HG03196 (cell line): ENCODE data around the gene RPL12.

Experiments used
- ATAC-seq: cut with Tn5 transposase; IDR thresholded peaks from one replicate; pipeline ENCODE4 v1.9.1; 2021; ENCODE audit not compliant: unreplicated experiment

RPL12 gene

DNA sequence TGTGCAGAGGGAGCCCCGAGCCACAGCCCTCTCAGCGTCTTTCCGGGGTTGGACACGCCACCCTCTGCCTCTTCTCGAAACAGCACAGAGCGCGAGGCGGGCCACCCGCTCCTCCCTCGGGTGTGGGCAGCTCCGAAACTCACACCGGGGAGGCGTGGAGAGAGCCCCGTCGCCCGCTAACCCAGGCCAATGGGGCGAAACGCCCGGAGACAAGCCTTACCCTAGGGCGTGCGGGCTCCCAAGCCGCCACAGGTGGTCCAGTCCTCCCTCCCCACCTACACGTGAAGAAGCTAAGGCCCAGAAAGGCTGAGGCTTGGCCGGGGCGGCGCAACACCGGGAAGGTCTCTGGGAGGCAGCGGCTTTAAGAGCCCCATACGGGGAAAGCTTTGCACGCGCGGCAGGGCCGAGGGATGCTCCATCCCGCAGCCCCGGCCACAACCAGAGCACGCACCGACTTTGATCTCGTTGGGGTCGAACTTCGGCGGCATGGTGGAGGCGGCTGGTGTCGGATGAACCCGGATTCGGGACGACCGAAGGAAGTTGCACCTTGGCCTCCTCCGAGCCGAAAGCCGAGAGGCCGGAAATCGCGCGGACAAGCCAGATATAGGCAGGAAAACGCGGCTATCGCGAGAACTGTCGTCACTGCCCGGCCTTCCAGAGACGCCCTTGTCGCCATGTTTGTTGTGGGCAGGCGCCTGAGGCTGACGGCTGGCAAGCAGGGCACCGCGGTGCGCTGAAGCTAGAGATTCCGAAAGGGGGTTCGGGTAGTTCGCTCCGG is at the start of gene RPL12, which contains the start of gene LRSAM1:
Gene RPL12 (minus strand): TSS at position 577 of the 778 bp plus-strand sequence. CDS start 89 bp downstream, at position 488.
Gene LRSAM1 (plus strand): TSS at position 681 of the 778 bp plus-strand sequence. CDS start 3,018 bp downstream, outside the sequence.
- ATAC-seq: peak; percentile 66

DNA sequence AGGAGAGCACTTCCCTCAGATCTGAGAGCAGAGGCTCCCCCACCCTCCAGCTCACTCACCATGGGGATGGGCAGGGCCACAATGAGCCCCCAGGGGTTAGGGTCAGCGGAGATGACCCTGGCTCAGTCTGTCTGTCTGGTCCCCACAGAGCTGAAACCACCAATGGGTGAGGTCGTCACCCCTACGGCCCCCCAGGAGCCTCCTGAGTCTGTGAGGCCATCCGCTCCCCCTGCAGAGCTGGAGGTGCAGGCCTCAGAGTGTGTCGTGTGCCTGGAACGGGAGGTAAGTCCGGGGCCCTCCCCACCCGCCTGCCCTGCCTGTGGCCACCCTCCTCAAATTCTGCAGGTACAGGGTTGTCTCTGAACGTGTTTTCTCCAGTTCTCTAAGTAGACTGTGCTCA is 49.7 kb upstream of the RPL12 start:
- no peak for ATAC-seq

DNA sequence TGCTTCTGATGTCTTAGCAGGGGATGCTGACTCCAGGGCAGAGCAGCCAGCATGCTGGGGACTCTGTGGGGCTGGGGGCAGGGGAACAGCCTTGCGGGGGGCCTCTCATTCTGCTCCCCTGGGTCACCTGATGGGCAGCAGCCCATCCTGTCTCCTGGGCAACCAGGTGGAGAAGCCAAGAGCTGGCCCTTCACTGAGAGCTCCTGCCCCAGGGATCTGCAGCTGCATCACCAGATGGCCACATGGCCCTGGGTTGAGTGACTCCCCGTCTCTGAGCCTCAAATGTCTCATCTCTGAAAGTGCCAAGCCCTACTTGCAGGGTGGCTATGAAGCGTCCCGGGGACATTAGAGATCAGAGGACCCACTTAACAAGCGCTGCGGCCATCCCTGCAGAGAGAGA is 49.2 kb upstream of the RPL12 start:
- ATAC-seq: no peak

DNA sequence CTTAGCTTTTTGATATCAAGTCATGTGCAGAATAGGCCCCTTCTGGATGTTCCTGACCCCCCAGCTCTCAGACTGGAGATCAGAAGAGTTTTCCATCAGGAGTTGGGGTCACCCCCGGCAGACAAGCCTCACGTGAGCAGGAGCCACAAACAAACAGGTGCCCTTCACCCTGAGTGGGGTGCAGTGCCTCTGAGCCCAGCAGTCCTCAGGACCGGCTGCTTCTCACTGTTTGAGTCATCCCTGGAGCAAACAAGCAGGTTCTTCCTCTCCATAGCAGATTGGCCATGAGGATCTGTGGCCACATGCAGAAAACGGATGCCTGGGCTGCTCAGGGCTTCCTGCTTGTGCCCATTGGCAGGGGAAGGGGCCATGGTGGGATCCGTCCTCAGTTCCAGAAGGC is 47.1 kb upstream of the RPL12 start:
- no peak for ATAC-seq

DNA sequence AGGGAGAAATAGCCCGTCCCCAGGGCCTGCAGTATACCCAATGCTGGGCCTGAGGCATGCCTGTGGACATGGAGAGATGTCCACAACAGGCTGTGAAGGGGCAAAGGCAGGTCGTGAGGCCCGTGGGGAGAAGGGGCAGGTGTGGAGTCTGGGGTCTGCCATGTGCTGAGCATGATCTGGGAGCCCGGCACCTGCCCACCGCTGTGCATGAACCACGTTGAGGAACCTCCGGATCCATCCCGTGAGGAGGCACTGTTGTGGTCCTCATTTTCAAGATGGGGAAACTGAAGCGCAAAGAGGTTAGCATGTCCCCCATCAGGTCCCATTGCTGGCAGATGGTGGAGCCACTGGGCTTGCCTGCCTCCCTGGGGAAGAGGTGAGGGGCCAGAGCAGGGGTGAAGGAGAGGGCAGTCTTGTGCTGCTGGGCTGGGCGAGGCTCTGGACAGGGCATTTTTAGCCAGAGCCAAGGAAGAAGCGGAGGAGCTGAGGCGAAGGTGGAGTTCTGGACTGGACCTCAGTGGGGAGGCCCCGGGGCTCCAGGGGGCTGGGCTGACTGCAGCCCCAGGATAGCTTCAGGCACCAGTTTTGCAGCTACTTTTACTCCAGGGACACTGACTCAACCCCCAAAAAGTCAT is 46.6 kb upstream of the RPL12 start:
- no peak for ATAC-seq

DNA sequence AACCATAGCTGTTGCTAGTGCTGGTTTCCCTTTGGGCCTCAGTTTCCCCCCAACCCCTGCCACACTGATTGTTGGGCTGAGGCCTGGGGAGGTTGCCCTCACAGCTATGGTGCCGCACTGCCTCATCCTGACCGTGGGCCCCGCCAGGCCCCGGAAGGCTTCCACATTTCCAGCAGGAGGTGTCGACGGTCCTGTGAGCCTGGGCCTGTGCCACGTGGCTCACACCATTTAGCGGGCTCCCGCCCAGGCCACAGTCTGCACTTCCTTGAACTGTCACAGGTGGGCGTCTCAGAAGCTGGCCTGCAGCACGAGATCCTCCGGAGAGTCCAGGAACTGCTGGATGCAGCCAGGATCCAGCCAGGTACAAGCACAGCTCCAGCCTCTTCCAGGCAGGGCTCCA is 45.8 kb upstream of the RPL12 start:
- no peak for ATAC-seq

DNA sequence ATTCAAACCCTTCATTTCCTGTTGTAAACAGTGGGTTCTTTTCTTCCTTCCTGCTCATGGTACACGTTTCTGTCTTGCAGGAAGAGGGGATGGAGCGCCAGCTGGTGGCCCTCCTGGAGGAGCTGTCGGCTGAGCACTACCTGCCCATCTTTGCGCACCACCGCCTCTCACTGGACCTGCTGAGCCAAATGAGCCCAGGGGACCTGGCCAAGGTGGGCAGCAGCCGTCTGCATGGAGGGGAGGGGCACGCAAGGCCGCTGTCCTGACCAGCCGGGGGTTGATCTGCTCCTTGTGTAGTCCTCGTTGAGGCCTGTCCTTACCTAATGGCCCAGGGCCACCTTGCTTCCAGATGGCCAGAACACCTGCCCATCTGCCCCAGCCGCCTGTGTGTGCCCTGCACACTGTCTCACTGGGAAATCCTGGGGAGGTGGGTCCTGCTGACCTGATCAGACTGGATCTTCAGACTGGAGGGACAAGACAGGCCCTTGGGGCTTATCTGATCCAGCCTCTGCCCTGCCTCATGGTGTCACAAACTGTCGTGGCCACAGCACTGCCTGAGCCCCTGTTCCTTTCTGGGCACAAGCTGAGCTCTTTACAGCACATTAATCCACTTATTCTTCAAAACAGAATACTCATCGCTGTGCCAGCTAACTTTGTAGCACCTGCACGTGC is 44.8 kb upstream of the RPL12 start:
- no peak for ATAC-seq

DNA sequence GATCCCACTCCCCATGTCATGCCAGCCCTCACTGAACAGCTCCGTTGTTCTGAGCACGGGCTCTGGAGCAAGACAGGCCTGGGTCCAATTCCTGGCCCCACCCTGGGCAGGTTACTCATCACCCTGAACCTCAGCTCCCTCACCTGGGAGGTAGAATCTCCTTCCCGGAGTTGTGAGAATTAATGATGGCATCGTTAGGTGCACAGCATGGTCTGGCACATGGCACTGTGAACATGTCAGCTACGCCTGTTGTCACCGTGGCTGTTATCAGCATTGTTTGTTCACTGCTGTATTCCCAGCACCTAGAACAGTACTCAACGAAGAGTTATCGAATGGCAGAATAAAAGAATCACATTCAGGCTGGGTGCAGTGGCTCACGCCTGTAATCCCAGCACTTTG is 43.1 kb upstream of the RPL12 start:
- no peak for ATAC-seq

DNA sequence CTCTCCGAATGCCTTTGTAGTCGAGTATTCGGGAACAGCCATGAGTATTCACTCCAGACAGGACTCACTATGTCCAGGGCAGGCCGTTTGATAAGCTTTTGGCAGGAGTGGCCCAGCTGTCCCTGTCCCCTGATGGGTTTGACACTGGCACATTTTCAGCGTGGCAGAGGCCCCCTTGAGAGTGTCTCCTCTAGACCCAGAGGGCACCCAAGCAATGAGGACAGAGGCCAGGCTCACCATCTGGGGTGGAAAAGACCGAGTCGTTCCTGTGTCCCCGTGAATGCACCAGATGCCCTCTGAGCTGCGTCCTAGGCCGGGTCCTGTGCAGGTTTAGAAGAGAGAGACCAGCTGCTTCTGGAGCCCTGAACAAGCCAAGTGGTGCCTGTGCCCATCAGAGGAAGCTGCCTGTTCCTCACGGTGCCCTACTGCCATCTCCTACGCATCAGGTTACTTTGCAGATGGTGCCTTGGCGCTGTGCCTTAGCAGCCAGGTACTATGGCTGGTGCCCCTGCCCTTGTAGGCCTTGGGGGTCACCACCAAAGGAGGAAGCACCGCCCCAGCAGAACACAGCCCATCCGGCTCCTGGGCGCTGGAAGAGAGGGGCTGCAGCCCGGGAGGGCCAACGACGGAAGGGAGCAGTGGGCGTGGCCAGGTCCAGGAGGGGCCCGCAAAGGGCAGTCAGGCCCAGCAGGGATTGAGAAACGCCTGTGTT is 42.5 kb upstream of the RPL12 start:
- no peak for ATAC-seq

DNA sequence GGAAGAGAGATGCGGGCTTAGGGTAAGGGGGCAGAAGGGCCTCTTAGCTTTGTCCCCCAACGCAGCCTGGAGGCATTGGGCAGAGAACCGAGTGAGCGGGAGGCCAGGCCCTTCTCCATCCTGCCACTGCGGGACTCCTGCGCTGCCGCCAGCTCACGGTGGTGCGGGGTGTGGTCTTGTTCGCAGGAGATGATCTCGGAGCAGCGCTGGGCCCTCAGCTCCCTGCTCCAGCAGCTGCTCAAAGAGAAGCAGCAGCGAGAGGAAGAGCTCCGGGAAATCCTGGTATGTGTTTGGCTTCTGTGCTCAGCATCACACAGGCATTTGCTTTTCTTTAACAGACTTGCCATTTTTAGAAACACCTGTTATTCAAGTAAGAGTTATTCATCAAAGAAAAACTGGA is 41.4 kb upstream of the RPL12 start:
- ATAC-seq: no peak

DNA sequence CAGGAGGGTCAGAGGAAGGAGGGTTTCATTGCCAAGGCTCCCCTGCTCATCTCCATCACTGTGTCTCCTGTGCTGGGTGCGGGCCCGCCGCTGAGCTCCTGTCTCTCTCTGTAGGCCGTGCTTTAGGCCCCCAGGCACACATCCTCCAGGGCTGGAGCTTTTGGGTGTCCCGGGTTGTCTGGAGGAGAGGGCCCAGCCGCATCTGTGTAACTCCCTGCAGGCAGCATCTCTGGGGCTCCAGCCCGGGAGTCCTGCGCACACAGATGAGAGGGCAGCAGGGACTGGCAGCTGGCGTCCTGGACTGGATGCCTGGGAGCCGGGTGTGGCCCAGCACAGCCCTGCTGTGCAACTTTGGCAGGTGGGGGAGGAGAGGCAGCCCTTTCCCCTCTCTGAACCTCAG is 40.3 kb upstream of the RPL12 start:
- no peak for ATAC-seq

DNA sequence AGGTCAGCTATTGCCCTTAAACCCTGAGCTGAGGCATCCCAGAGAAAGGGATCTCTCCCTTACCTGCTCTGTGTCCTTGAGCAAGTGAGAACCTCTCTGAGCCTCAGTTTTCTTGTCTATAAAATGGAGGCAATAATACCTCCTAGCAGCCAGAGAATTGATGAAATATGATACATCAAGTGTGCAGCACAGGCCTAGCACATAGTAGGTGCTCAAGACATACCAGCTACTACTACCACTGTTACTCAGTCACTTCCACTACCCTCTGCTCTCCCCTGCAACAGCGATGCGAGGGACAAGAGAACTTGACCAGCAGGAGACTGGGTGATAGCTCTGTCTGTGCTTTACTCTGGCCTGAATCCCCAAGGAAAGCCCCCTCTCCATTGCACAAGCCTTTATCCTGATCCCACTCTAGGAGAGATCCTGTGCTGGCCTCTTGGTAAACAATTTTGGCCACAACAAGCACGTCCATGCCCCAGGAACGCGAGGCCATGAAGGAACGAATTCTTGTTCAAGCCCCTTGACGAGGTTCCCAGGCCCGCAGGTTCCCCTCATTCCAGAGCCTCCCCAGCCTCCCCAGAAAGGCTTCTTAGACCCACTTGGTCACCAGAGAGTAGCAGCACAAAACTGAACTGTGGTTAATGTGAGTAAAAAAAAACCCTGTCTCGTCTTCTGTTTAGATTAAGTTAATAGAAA is 39.5 kb upstream of the RPL12 start:
- ATAC-seq: no peak

DNA sequence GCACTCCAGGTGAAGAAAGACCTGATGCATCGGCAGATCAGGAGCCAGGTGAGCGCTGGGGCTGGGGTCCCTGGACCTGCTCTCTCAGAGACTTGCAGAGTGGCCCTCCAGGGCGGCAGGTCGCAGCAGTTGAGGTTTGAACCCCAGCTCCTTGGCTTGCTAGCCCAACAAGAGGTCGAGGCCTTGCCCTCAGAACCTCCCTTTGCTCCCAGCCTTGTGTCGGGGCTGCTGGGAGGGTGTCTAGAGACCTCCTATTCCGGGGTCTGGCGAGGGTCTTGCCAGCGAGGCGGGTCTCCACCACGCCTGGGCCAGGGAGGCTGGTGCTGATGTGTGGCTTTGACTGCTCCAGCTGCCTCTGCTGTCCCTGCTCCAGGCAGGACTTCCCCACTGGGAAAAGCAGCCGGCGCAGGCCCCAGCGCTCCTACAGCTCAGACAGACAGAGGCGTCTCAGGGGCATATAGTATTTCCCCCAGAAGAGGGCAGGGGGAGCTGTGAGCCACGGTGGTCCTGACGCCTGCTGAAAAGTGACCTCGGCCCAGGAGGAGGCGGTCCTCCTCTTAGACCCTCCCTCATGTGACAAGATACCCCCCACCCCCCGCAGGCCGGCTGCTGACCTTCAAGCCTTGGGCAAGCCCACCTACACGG is 38.4 kb upstream of the RPL12 start:
- no peak for ATAC-seq

DNA sequence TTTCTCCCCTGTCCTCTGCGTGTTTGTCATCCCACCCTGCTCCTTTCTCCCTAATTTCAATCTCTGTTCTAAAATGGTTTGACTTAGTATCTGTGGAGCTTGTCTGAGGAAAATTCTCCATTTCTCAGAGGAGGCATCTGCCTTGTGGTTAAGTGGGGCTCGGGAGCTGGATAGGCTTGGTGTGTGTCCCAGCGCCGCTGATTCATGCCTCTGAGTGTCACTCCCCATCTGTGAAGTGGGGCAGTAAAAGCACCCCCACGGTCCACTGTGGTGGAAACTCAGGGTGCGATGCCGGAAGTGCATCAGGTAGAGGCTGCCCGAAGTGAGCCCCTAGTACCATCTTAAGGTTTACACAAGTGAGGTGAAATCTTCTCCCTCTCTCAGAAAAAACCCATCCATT is 37.7 kb upstream of the RPL12 start:
- no peak for ATAC-seq

DNA sequence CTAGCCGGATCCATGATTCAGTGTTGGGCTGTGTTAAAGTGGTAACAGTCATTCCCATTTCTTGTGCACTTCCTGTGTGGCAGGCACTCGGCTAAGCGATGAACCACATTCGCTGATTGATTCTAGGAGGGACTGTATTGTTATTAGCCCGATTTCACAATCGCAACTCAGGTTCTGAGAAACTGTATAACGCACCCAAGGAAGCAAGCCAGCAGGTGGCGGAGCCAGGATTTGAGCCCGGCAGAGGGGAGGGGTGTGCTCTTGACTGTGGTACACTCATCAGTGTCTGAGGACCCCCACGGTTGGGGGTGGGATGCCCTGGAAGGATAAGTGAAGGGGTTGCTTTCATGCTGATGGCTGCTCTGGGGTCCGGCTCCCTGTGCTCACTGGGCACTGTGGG is 34.8 kb upstream of the RPL12 start:
- ATAC-seq: no peak

DNA sequence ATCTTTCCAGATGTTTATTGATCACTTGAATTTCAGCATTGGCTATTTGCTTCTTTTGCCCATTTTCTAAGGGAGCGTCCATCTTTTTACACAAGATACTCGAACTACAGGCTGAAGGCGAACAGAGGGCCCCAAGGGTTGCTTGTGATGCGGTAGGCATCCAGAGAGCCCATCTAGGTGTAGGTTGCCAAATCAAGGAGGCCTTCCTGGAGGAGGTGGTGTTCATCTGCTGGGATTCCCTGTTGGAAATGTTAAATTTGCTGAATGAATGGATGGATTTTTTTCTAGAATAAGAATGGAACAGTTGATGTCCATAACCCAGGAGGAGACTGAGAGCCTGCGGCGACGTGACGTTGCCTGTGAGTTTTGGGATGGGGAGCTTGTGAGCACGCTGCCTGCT is 31.5 kb upstream of the RPL12 start:
- no peak for ATAC-seq

DNA sequence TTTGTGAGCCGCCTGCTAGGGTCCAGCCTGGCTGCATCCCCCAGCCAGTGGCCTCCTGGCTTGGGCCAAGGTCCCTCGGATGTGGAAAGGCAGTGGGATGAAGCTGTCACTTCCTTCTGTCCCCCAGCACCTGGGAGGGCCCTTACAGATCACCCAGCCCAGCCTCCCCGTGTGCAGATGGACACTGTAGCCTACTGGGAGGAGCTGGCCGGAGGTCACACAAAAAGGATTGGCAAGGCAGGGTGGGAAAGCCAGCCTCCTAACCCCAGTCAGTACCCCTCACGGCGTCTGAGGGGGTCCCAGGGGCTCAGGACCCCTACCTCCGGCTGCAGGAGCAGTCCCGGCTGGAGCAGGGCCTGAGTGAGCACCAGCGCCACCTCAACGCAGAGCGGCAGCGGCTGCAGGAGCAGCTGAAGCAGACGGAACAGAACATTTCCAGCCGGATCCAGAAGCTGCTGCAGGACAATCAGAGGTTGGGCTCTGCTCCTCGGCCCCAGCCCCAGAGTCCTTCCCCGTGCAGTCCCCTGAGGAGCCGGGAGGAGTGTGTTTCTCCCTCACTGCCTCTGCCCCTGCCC is 28.4 kb upstream of the RPL12 start:
- no peak for ATAC-seq

DNA sequence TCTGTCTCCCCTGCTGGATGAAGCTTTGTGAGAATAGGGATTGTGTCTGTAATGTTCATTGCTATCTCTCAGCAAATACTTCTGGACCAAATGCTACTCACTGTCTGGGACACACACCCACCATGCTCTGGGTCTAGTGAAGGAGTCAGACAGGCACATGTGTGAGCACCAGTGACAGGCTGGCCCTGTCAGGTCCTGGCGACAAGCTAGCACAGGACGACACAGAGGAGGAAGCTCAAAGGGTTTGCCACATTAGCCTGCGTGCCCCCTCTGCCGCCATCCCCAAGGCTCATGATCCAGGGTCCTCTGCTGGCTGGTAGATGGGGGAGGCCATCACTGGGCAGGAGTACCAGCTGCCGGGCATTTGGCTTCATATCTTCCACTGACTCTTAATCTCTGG is 23.4 kb upstream of the RPL12 start:
- ATAC-seq: no peak

DNA sequence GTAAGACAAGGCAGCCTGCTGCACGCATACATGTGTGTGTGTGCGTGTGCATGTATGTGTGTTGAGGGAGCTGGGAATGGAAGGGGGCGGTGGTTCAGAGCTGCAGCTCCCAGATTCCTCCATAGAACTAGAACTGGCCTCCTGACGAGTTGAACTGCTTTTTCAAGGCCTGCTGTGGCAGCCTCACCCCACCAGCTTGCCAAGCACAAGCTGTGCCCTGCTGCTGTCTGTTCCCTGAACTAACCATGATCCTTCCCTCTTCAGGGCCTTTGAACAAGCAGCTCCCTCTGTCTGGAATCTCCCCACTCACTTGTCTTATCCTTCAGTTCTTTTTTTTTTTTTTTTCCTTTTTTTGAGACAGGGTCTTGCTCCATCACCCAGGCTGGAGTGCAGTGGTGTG is 22.7 kb upstream of the RPL12 start:
- no peak for ATAC-seq

DNA sequence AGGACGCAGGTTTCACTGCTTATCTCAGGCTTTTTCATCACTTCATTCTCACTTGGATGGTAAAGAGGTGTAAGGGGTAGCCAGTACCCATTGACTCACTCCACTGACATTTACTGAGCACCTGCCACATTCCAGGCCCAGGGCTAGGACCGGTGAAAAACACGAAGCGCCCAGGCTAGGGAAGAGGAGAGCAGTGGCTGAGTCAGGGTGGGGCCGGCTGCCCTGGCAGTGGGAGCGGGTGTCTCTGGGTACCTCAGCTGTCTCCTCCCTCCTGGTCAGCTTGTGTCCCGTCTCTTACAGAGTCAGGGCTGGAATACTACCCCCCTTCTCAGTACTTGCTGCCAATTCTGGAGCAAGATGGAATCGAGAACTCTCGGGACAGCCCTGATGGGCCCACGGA is 22.3 kb upstream of the RPL12 start:
- ATAC-seq: no peak
